MCF 10A (cell line): Measurements from ENCODE around the gene HCRTR1. TPM values are rescaled to one million over a fixed set of nuclear protein-coding genes. Genes with fewer than 3 reads are reported as not detected.
A peak's percentile ranks its signal among the peaks of the same experiment; 100 is the strongest.

Experiments used
- BruUV-seq: library from RNA; stranded (reverse); fragments of 400-500 nt; replicated peaks from 2 replicates; lab custom pipeline; 2021; lab: Mats Ljungman, UMichigan
- CTCF ChIA-PET: fragments of 300-600 bp; sonication (Branson Sonifier 250); formaldehyde crosslinking; extraction: SDS; loops from one replicate; lab custom pipeline; 2021; ENCODE audit warnings: antibody characterized with exemption, inconsistent platforms; lab: Yijun Ruan, JAX
- POLR2A ChIA-PET: fragments of 300-600, 350-650 bp; sonication (Branson Sonifier 250); formaldehyde crosslinking; extraction: SDS; loops from one replicate; lab custom pipeline; 2020; ENCODE audit warnings: antibody characterized with exemption, inconsistent platforms; lab: Yijun Ruan, JAX
- DNase-seq: peaks from one replicate; pipeline ENCODE4 v3.0.0-alpha.2; 2018; ENCODE audit not compliant: unreplicated experiment
- H3K27ac Mint-ChIP-seq: one replicate; pipeline ENCODE4 v1.8.0; 2022; ENCODE audit warnings: mild to moderate bottlenecking, low read depth, mixed read lengths; ENCODE audit not compliant: unreplicated experiment
- H3K27me3 Mint-ChIP-seq: one replicate; pipeline ENCODE4 v1.8.0; 2022; ENCODE audit warnings: mixed read lengths; ENCODE audit not compliant: insufficient read depth, unreplicated experiment
- H3K36me3 Mint-ChIP-seq: one replicate; pipeline ENCODE4 v1.8.0; 2022; ENCODE audit warnings: mild to moderate bottlenecking, moderate library complexity, mixed read lengths; ENCODE audit not compliant: insufficient read depth, unreplicated experiment
- H3K4me1 Mint-ChIP-seq: one replicate; pipeline ENCODE4 v1.8.0; 2022; ENCODE audit warnings: mixed read lengths; ENCODE audit not compliant: insufficient read depth, unreplicated experiment
- H3K4me3 Mint-ChIP-seq: one replicate; pipeline ENCODE4 v1.8.0; 2022; ENCODE audit warnings: mild to moderate bottlenecking, moderate library complexity, mixed read lengths; ENCODE audit not compliant: unreplicated experiment
- H3K9me3 Mint-ChIP-seq: one replicate; pipeline ENCODE4 v1.8.0; 2022; ENCODE audit warnings: mixed read lengths; ENCODE audit not compliant: unreplicated experiment
- CTCF ChIP-seq: fragments of 200-600 bp; IDR thresholded peaks from one replicate; pipeline ENCODE4 v1.8.0; 2022; ENCODE audit warnings: antibody characterized with exemption, mild to moderate bottlenecking; ENCODE audit not compliant: unreplicated experiment
- intact Hi-C: fragments of 100-400 bp; cut with micrococcal nuclease; formaldehyde crosslinking; loops from 2 replicates; pipeline ENCODE4 v1.14.1; 2022
- total RNA-seq: library from RNA; stranded (reverse); gene quantifications from 2 replicates; pipeline ENCODE4 v1.2.3, GENCODE V29; 2022

HCRTR1 gene
- total RNA-seq, 1 experiment from 2014 or later = not detected

GRCh38 chr1:31602081-31602480 lies 15.4 kb upstream of the HCRTR1 start:
- no peak for TF ChIP-seq CTCF
- H3K27me3 Mint-ChIP-seq = no peaks in the 10 kb centered on the region
- CTCF ChIA-PET = interaction anchor here (0.9 to 1.4 kb wide), 3 partner anchors 9 to 53 kb away, joined by 3 to 4 read pairs (median 3); no protein-coding TSS in a partner anchor
- POLR2A ChIA-PET = interaction anchor here (0.9 to 2.1 kb wide), 2 partner anchors 25 to 69 kb away, joined by 4 to 8 read pairs; no protein-coding TSS in a partner anchor
- no peaks in the 10 kb centered on the region for H3K36me3 Mint-ChIP-seq
- H3K4me1 Mint-ChIP-seq = no peaks in the 10 kb centered on the region
- no peaks in the 10 kb centered on the region for H3K9me3 Mint-ChIP-seq
- H3K27ac Mint-ChIP-seq = no peak overlapping the region
- H3K4me3 Mint-ChIP-seq = no peak overlapping the region
- BruUV-seq = no TSS peak
- intact Hi-C loops = no loop called here
- no peak for DNase-seq

GRCh38 chr1:31605908-31606427 lies 11.5 kb upstream of the HCRTR1 start:
- no peaks in the 10 kb centered on the region for H3K27me3 Mint-ChIP-seq
- no peak overlapping the region for H3K27ac Mint-ChIP-seq
- TF ChIP-seq CTCF = no peak
- POLR2A ChIA-PET = interaction anchor here (2.3 kb wide), 1 partner anchor 33 kb away, joined by 6 read pairs; no protein-coding TSS in a partner anchor
- no peaks in the 10 kb centered on the region for H3K9me3 Mint-ChIP-seq
- BruUV-seq = no TSS peak
- peak; percentile 33 for DNase-seq
- no peak overlapping the region for H3K4me3 Mint-ChIP-seq
- intact Hi-C loops = no loop called here
- peaks cover 5% of the 10 kb centered on the region for H3K36me3 Mint-ChIP-seq
- CTCF ChIA-PET = interaction anchor here (1.0 to 2.8 kb wide), 3 partner anchors 12 to 18 kb away, joined by 3 to 9 read pairs (median 6); no protein-coding TSS in a partner anchor
- H3K4me1 Mint-ChIP-seq = no peaks in the 10 kb centered on the region

GRCh38 chr1:31607360-31607759 lies 10.1 kb upstream of the HCRTR1 start:
- CTCF ChIA-PET = interaction anchor here (0.6 to 2.8 kb wide), 4 partner anchors 11 to 58 kb away, joined by 3 to 9 read pairs (median 3); no protein-coding TSS in a partner anchor
- H3K4me3 Mint-ChIP-seq = no peak overlapping the region
- DNase-seq = no peak
- BruUV-seq = no TSS peak
- intact Hi-C loops = no loop called here
- H3K4me1 Mint-ChIP-seq = no peaks in the 10 kb centered on the region
- H3K9me3 Mint-ChIP-seq = no peaks in the 10 kb centered on the region
- POLR2A ChIA-PET = interaction anchor here (0.6 kb wide), 1 partner anchor 20 kb away, joined by 3 read pairs; no protein-coding TSS in a partner anchor
- TF ChIP-seq CTCF = no peak
- no peak overlapping the region for H3K27ac Mint-ChIP-seq
- peaks cover 5% of the 10 kb centered on the region for H3K36me3 Mint-ChIP-seq
- no peaks in the 10 kb centered on the region for H3K27me3 Mint-ChIP-seq

- ChIA-PET POLR2A (interaction anchor here (0.9 kb wide), 1 partner anchor 35 kb away, joined by 3 read pairs; the partner anchor contains the start of gene PEF1), CTCF (interaction anchor here (1.1 to 1.5 kb wide), 3 partner anchors 9 to 16 kb away, joined by 4 to 9 read pairs (median 4); no protein-coding TSS in a partner anchor)
- no peak overlapping the region for H3K4me3 Mint-ChIP-seq
- no TSS peak for BruUV-seq
- H3K4me1 Mint-ChIP-seq = no peaks in the 10 kb centered on the region
- TF ChIP-seq CTCF = no peak
- H3K27me3 Mint-ChIP-seq = no peaks in the 10 kb centered on the region
- intact Hi-C loops = no loop called here
- no peak overlapping the region for H3K27ac Mint-ChIP-seq
- no peaks in the 10 kb centered on the region for H3K9me3 Mint-ChIP-seq
- no peak for DNase-seq
- H3K36me3 Mint-ChIP-seq = peaks cover 5% of the 10 kb centered on the region
These were observed 7.9 kb upstream of the HCRTR1 start for GRCh38 chr1:31609514-31610118.
